ENCODE results near the gene MAU2.

GRCh38 chr19:19315444-19315843 is 5.2 kb upstream of the MAU2 start:
- no peak for TF ChIP-seq CTCF (IDR thresholded peaks at IDR 0.05)
- no peak for TF ChIP-seq POLR2AphosphoS5 (IDR thresholded peaks at IDR 0.05)
- no peak for TF ChIP-seq POLR2A (IDR thresholded peaks at IDR 0.05)
- no peak for TF ChIP-seq EP300 (IDR thresholded peaks at IDR 0.05)
